Astrocyte (in vitro differentiated cells and primary cell): ENCODE measurements around the gene ADAMTSL2.

Experiments
- EZH2 ChIP-seq: IDR thresholded peaks from 2 replicates; pipeline ENCODE4 v1.6.1; 2012; ENCODE audit warnings: mild to moderate bottlenecking, low read length, inconsistent platforms; ENCODE audit not compliant: insufficient read depth
- TF ChIP-seq, protein P1 (sequence below): IDR thresholded peaks from 2 replicates; pipeline ENCODE4 v1.5.1; 2011; ENCODE audit warnings: low read depth, mild to moderate bottlenecking, inconsistent platforms, low read length, moderate library complexity; ENCODE audit not compliant: insufficient read depth

- TF ChIP-seq, protein P1, sequence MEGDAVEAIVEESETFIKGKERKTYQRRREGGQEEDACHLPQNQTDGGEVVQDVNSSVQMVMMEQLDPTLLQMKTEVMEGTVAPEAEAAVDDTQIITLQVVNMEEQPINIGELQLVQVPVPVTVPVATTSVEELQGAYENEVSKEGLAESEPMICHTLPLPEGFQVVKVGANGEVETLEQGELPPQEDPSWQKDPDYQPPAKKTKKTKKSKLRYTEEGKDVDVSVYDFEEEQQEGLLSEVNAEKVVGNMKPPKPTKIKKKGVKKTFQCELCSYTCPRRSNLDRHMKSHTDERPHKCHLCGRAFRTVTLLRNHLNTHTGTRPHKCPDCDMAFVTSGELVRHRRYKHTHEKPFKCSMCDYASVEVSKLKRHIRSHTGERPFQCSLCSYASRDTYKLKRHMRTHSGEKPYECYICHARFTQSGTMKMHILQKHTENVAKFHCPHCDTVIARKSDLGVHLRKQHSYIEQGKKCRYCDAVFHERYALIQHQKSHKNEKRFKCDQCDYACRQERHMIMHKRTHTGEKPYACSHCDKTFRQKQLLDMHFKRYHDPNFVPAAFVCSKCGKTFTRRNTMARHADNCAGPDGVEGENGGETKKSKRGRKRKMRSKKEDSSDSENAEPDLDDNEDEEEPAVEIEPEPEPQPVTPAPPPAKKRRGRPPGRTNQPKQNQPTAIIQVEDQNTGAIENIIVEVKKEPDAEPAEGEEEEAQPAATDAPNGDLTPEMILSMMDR = no peak
- TF ChIP-seq EZH2 = no peak
Observed at GRCh38 chr9:133593587-133594253, 59.2 kb downstream of the ADAMTSL2 start.
